ENCODE data around the gene JAK1. TPM values are rescaled to one million over a fixed set of nuclear protein-coding genes. Genes with fewer than 3 reads are reported as not detected.

Gene JAK1
- total and polyA plus RNA-seq, 10 of the 15 experiments (the other 5 are each of a cell fraction or from before 2014, with no cell fraction given): 9.6 to 45.5 (median 35.7) TPM

- no peak for TF ChIP-seq ESRRA (IDR thresholded peaks at IDR 0.05; ENCODE audit: low read length)
- no peak for TF ChIP-seq CEBPZ (IDR thresholded peaks at IDR 0.05; ENCODE audit: low read depth, low read length)
- TF ChIP-seq ZBED1 (IDR thresholded peaks at IDR 0.05; ENCODE audit: borderline replicate concordance): no peak
- TF ChIP-seq NKRF (conservative IDR thresholded peaks at IDR 0.05): no peak
- no peak for TF ChIP-seq CBFB (IDR thresholded peaks at IDR 0.05; ENCODE audit: low read depth)
- no peak for TF ChIP-seq E2F8 (IDR thresholded peaks at IDR 0.05; ENCODE audit: low read depth, partially characterized antibody)
These were observed 99.7 kb downstream of the JAK1 start (continued) for GRCh38 chr1:64866689-64867088.
